Cardiac fibroblast (primary cell): ENCODE measurements around the gene STX16.

Source experiments
- DNase-seq, 2 donors: peaks; one replicate each; pipeline versions ENCODE4 v3.0.0 to v3.0.0-alpha.2; 2010; ENCODE audit warnings: low read depth in 2 of 2
- H3K4me3 ChIP-seq, 2 donors: replicated peaks in 1 of 2; 1 replicate in 1 of 2; 2 replicates in 1 of 2; pipeline ENCODE4 v1.5.1; 2011; ENCODE audit warnings: low read depth in 2 of 2, low read length in 2 of 2, mild to moderate bottlenecking in 2 of 2, moderate library complexity in 1 of 2
- CTCF ChIP-seq: IDR thresholded peaks from one replicate; pipeline ENCODE4 v1.5.1; 2011; ENCODE audit warnings: low read depth, mild to moderate bottlenecking, low read length, inconsistent platforms

Gene STX16

GRCh38 chr20:58630063-58630462 lies 21.0 kb upstream of the STX16 start:
- TF ChIP-seq CTCF: no peak
- no peak overlapping the region for H3K4me3 ChIP-seq
- peak; percentile 43 to 78 for DNase-seq

- no peak for TF ChIP-seq CTCF
- H3K4me3 ChIP-seq: no peak overlapping the region
- no peak for DNase-seq
Measured at GRCh38 chr20:58633161-58634053, 17.7 kb upstream of the STX16 start.

- DNase-seq: no peak
- no peak overlapping the region for H3K4me3 ChIP-seq
- no peak for TF ChIP-seq CTCF
Measured at GRCh38 chr20:58634059-58634458, 17.0 kb upstream of the STX16 start.

- DNase-seq: peak in 1 of 2 donors; percentile 62
- no peak overlapping the region for H3K4me3 ChIP-seq
- TF ChIP-seq CTCF: no peak
Measured at GRCh38 chr20:58634521-58635278, 16.4 kb upstream of the STX16 start.

GRCh38 chr20:58635279-58635665 lies 15.8 kb upstream of the STX16 start:
- no peak for DNase-seq
- TF ChIP-seq CTCF: no peak
- no peak overlapping the region for H3K4me3 ChIP-seq

GRCh38 chr20:58636396-58636982 lies 14.6 kb upstream of the STX16 start:
- no peak overlapping the region for H3K4me3 ChIP-seq
- TF ChIP-seq CTCF: no peak
- DNase-seq: no peak
